Cardiac septum (tissue), 1 donor: ENCODE measurements around the gene OR52B6. TPM values are rescaled to one million over a fixed set of nuclear protein-coding genes. Genes with fewer than 3 reads are reported as not detected.
"Not testable (repeated sequence)": the region's sequence is repeated elsewhere in the genome, so short reads cannot be mapped to it uniquely, and the experiment has no call there.

Experiments used
- DNase-seq: peaks from one replicate; pipeline ENCODE4 v3.0.0-alpha.2; 2020; ENCODE audit warnings: low spot score
- intact Hi-C: fragments of 100-400 bp; cut with DNase I; formaldehyde crosslinking; loops from one replicate; pipeline ENCODE4 v1.14.0; 2022
- long read RNA-seq: library from polyadenylated mRNA; unstranded; transcript quantifications from one replicate; pipeline ENCODE4 v2.0.0, GENCODE V29; 2021
- total RNA-seq: library from RNA; stranded (reverse); fragmentation: NEBNext Ultra II Directional; extraction: Animal tissue kit (Norgen Biotek cat#: 25700); gene quantifications from one replicate; pipeline ENCODE4 v1.2.1, GENCODE V29; 2021
- donor health status: DM: no; HTN: no; CAD: no.

OR52B6 gene, protein sequence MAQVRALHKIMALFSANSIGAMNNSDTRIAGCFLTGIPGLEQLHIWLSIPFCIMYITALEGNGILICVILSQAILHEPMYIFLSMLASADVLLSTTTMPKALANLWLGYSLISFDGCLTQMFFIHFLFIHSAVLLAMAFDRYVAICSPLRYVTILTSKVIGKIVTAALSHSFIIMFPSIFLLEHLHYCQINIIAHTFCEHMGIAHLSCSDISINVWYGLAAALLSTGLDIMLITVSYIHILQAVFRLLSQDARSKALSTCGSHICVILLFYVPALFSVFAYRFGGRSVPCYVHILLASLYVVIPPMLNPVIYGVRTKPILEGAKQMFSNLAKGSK
- not detected for total RNA-seq
- long read RNA-seq, result 0 reads

- intact Hi-C loops, result no loop called here
- no peak for DNase-seq
Measured at GRCh38 chr11:5580577-5580976, at the start of gene OR52B6. TSS of gene OR52B6 (plus strand) at chr11:5580877. CDS start at chr11:5580877, 0 bp downstream.

GRCh38 chr11:5531053-5531831 lies 49.4 kb upstream of the OR52B6 start:
- intact Hi-C loops, result no loop called here
- no peak for DNase-seq

GRCh38 chr11:5534046-5534445 lies 46.6 kb upstream of the OR52B6 start:
- DNase-seq, result no peak
- intact Hi-C loops, result no loop called here

DNA sequence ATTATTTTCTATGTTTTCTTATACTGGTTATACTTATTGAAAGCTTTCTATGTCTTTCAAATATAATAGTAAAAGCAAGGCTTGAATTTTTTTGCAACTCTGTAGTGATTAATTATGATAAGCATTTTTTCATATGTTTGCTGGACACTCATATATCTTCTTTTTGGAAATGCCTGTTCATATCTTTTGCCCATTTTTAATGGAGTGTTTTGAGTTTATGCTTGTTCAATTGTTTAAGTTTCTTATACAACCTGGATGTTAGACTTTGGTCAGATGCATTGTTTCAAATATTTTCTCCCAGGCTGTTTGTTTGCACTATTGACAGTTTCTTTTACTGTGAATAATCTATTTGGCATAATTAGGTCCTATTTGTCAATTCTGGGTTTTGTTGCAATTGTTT lies 44.2 kb upstream of the OR52B6 start:
- intact Hi-C loops, result no loop called here

GRCh38 chr11:5541427-5541826 lies 39.2 kb upstream of the OR52B6 start:
- DNase-seq, result no peak
- intact Hi-C loops, result no loop called here

More for the DNA sequence above, 44.2 kb upstream of the OR52B6 start:
- DNase-seq, result no peak

DNA sequence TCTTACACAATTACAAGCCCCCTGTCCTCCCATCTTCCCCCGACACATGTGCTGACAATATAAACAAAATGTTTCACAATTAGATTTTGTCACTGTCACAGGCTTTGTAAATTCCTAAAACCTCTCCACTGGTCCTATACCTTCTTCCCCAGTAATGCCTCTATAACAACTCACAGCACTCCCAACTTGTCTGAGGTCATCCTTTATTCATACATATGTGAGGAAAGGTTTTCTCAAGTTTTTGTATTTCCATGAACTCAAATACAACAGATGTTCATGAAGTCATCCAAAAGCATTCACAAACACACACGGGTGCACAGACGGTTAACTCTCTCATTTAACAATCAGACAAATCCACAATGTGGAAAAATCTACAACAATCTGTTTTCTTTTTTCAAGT lies 34.2 kb upstream of the OR52B6 start:
- intact Hi-C loops, result no loop called here
- no peak for DNase-seq

DNA sequence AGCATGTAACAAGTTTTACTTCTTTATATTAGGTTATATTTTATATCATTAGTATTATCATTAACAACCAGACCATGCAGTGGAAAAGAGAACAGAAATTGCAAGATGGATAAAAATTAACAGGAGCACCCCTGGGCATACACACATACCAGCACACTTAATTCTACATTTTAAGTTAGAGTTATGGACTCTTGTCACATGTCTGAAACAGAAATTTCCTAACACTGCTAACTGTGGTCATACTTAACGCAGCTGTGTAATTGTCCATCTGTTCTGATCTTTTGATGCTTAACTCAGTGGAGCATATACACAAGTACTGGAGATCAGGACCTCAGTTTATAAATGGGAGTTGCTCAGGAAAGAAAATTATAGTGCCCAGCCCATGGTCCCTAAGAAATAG lies 32.7 kb upstream of the OR52B6 start:
- no peak for DNase-seq
- intact Hi-C loops, result no loop called here

DNA sequence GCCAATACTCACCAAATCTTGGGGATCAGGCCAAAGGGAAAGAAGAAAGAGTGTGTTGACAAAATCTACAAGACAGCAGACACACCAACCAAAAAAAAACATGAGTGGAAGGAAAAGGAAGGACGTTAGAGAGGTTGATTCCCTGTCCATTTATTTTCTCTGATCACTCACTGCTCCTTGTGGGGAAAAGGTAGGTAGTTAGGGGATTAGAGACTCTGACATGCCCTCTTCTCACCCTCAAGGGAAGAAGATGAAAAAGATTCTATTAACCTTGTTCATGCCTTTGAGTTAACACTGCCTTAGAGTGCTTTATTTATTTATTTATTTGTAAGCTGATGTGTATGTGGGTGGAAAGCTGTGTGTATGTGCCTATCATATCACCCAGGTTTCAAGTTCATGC lies 32.2 kb upstream of the OR52B6 start, which contains the start of gene OR52H1:
Gene OR52H1, minus strand, starts transcription at position 101 of the 400 bp plus-strand sequence. CDS start 3,035 bp downstream, outside the sequence.
- intact Hi-C loops, result no loop called here
- DNase-seq, result no peak

GRCh38 chr11:5550440-5551095 lies 30.1 kb upstream of the OR52B6 start:
- DNase-seq, result no peak
- intact Hi-C loops, result no loop called here

DNA sequence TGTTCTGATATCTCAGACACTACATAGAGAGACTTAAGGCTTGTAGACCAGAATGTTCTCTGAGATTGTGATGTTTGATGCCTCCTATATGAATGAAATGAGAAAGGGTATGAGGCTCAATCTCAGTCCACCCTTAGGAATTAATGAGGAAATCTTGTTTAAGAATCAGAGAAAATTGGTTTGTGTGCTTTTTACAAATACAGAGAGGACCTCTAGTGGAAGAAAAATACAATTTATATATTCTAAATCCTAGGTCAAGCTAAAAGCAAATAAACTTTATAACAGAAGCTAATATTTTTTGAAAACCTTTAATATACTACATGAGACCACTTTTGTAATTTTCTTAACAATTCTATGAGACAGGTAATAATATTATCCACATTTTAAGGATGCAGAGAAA lies 27.3 kb upstream of the OR52B6 start:
- DNase-seq, result no peak
- intact Hi-C loops, result no loop called here

- intact Hi-C loops, result no loop called here
- no peak for DNase-seq
Measured at GRCh38 chr11:5556596-5557188, 24.0 kb upstream of the OR52B6 start.

DNA sequence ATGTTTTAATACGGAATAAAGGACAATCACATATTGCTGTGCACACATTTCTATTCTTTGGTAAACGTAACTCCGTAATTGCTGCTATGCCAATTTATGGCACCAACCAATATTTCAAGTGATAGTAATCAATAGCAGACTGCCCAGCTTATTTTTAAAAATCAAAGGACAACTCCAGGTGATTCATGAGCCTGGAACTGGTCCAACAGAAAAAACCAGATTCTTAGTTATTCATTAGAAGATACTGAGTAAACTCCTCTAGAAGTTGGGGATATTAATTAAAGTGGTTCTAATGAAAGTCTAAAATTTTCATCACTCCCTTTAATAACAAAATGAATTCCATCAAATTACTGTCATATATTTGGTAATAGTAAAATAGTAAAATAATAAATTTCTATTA lies 22.9 kb upstream of the OR52B6 start:
- no peak for DNase-seq
- intact Hi-C loops, result no loop called here

- DNase-seq, result no peak
- intact Hi-C loops, result no loop called here
Measured at GRCh38 chr11:5564259-5565019, 16.2 kb upstream of the OR52B6 start.

GRCh38 chr11:5574654-5575053 lies 6.0 kb upstream of the OR52B6 start:
- no peak for DNase-seq
- intact Hi-C loops, result no loop called here

DNA sequence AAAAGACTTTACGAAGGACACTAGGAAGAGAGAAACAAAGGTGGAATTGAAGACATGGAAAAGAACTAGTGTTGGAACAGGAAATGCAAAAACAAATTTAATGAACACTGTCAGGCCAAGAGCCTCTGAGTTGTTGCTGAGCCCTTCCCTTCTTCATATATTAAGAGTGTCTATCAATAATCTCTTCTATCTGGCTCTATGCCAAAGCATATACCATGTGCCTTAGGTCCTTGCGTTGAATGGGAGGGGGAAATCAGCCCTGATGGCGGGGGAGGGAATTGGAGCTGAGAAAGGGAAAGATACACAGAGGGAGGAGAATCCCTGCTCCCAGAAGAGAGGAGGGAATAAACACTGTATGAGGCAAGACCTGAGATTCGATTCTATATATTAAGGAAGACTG lies 5.5 kb upstream of the OR52B6 start:
- DNase-seq, result no peak
- intact Hi-C loops, result no loop called here

GRCh38 chr11:5577101-5577500 lies 3.6 kb upstream of the OR52B6 start:
- intact Hi-C loops, result no loop called here
- no peak for DNase-seq

DNA sequence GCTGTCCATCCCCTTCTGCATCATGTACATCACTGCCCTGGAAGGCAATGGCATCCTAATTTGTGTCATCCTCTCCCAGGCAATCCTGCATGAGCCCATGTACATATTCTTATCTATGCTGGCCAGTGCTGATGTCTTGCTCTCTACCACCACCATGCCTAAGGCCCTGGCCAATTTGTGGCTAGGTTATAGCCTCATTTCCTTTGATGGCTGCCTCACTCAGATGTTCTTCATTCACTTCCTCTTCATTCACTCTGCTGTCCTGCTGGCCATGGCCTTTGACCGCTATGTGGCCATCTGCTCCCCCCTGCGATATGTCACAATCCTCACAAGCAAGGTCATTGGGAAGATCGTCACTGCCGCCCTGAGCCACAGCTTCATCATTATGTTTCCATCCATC lies 337 bp downstream of the OR52B6 start:
- DNase-seq, result no peak
- intact Hi-C loops, result no loop called here

GRCh38 chr11:5584458-5584857 lies 3.8 kb downstream of the OR52B6 start:
- DNase-seq, intact Hi-C loops: not testable (repeated sequence)

DNA sequence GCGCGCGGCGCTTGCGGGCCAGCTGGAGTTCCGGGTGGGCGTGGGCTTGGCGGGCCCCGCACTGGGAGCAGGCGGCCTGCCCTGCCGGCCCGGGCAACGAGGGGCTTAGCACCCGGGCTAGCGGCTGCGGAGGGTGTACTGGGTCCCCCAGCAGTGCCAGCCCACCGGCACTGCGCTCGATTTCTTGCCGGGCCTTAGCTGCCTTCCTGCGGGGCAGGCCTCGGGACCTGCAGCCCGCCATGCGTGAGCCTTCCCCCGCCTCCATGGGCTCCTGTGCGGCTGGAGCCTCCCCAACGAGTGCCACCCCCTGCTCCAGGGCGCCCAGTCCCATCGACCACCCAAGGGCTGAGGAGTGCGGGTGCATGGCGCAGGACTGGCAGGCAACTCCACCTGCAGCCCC lies 9.2 kb downstream of the OR52B6 start:
- DNase-seq, intact Hi-C loops: not testable (repeated sequence)
